ENCODE results near the gene ALKBH4.
"Not testable (repeated sequence)": the region's sequence is repeated elsewhere in the genome, so short reads cannot be mapped to it uniquely, and the experiment has no call there.

ALKBH4 gene

DNA sequence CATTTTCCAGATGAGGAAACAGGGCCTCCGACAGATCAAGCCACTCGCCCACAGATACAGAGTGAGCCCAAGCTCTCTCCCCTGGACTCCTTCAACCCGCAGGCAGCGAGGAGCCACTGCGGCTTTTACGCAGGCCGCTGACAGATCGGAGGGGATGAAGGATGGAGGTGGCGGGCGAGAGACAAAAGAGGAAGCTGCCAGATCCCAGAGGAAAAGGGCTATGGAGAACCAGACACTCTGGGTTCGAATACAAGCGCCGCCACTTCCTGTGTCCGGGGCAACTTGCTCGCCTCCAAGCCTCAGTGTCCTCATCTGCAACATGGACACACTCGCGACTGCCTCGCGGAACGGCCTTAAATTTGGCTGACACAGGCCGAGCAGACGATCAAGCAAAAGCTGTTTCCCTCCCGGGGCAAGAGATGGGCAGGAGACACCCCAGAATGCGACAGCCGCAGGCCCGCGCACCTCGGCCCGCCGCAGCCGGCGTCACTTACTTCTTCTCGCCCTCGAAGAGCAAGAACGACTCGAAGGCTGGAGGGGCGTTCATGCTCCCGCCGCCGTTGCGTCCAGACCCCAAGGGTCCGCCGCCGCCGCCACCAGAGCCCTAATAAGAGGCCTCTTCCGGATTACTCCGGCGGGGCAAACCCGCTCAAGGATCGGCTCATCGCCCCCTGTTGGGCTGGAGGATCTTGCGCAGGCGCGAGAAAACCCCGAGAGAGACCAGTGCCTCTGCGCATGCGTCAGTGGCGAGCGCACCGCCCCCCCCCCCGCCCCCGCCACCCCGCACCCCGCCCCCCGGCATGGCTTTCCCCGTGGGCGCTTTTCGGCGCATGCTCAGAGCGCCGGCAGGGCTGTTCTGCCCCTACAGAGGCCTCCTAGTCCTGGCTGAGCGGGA is 13.9 kb upstream of the ALKBH4 start, which contains the start of gene POLR2J:
POLR2J (minus strand) TSS at position 609 of the 895 bp plus-strand sequence; CDS start at position 547, 62 bp downstream.
- in situ Hi-C loops (cut with HindIII; ENCODE audit: low sequenced_read_pairs), result not testable (repeated sequence)

DNA sequence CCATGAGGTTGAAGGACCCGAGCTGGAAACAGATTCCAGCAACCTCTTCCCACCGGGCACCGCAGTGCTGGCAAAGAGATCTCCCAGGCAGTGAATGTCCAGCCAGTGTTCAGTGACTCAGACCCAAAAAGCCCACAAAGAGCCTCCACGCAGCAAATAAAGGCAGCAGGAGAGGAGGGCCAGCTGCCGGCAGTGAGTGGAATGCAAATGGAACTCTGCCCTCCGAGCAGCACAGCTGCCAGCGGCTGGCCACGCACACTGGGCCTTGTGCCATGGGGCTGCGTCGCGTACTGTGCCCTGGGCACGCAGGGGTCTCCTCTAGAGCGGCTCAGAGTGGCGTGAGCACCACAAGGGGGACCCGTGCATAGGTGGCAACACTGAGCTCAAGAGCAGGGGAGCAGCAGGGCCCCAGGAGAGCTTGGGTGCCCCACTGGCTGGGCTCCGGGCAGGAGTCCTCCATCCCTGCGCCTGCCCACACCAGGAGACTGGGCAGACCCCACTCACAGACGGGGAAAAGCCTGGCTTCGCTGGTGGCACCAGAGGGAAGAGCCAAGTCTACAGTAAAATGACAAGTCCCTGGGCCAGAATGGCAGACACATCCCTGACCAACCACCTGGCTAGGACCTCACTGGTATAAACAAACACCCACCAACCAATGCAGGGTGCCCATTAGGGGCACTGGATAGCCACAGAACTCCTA is 10.2 kb upstream of the ALKBH4 start:
- in situ Hi-C loops (cut with HindIII; ENCODE audit: low sequenced_read_pairs), result not testable (repeated sequence)

- in situ Hi-C loops (cut with HindIII; ENCODE audit: low sequenced_read_pairs), result not testable (repeated sequence)
Observed at GRCh38 chr7:102474116-102474515, 9.5 kb upstream of the ALKBH4 start.

DNA sequence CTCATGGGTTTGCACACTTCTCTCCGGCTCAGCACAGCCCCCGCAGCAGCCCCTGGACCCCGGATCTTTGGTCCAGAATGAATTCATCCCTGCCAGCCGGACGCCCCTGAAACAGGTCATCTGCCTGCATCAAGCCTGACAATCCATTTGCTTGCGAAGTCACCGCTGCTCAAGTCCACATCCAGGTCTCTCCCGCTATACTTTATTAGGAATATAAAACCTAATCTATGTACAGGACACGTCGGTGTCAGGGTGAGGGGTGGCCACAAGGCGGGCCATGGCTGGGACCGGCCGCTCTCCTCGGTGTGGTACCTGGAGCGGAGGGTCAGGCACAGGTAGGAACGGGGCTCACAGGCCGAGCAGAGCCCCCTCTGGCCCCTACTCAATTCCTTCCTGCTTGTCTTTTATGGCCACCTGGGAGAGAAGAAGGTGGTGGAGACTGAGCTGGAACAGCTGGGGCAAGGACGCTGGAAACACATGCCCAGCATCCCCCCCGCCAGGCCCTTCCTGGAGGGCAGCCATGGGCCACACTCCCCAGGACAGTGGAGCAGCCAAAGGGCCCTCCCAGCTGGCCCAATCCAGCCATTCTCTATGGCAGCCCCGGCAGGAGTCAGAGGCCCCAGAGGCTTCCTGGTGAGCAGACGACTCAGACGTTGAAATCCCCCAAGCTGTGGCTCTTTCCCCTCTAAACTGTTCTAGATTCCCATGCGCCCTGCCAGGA is 8.8 kb upstream of the ALKBH4 start:
- in situ Hi-C loops (cut with HindIII; ENCODE audit: low sequenced_read_pairs), result no loop called here

DNA sequence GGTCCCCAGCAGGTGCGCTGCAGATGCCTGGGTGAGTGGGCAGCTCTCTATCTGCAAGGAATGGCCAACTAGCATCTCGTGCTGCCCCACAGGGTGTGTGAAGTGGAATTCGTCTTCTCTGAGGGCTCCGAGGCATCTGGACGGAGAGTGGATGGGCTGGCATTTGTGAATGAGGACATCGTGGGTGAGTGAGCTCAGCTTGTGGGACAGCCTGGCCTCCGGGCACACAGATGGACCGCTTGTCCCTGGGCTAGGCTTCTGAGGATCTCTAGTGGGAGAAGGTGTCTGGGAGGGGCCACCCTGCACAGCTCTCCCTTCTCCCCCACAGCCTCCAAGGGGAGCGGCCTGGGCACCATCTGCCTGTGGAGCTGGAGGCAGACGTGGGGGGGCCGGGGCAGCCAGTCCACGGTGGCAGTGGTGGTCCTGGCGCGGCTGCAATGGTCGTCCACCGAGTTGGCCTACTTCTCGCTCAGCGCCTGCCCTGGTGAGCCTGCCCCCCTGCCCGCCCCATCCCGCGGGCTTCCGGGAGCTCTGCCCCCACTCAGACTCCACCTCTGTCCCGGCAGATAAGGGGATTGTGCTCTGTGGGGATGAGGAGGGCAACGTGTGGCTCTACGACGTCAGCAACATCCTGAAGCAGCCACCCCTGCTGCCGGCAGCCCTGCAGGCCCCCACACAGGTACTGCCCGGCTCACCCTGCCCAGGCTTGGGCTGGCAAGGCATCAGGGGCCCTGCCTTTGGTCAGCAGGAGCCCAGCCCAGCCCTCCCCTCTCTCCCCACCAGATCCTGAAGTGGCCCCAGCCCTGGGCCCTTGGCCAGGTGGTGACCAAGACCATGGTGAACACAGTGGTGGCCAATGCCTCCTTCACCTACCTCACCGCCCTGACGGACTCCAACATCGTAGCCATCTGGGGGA is 7.7 kb upstream of the ALKBH4 start:
- in situ Hi-C loops (cut with HindIII; ENCODE audit: low sequenced_read_pairs), result no loop called here

DNA sequence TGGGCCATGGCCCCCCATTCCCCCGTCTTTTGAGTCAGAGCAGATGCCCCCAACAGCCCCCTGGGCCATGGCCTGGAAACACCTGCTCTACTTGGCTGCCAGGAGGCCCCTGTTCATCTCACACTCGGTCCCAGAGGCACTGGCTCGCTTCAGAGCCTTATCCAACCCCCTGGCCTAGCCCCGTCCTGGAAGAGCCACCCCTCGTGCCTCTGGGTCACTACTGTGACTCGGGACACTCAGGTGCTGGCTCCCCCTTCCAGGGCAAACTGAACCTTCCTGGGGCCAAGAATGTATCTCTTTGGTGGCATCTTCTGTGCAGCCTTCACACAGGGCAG is 7.1 kb upstream of the ALKBH4 start:
- in situ Hi-C loops (cut with HindIII; ENCODE audit: low sequenced_read_pairs), result no loop called here

DNA sequence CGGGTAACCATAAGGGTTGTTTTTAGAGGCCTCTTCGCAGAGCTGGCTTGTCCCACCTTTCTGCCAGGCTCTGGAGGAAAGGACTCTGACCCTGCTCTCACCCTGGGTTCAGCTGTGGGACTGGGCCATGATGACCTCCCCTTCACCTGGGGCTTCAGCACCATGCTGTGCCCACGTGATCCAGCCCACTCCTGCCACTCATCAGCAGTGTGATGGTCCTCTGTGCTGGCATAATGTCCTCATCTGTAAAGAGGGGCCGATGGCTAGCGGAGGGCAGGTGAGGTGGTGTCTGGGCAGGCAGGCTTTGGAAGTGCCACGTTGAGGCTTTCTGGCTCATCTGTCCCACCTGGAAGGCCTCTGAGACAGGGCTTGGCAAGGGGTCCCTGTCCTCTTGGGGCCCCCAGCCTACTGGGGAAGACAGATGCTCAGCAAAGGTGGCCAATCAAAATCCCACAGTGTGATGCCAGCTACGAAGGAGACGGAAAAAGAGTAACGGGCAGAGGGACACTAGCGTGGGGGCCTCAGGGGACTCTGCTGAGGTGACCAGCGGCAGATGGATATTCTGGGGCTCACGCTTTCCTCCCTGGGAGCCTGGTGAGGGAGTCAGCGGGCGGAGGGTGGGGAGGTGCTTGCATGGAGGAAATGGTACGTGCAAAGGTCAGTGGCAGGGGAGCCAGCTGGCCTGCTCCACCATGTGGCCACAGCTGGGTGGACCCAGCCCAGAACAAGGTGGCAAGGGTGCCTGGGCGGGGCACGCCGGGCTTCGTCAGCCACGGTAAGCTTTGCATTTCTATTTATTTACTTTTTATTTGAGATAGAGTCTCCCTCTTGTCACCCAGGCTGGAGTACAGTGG is 5.5 kb upstream of the ALKBH4 start:
- in situ Hi-C loops (cut with HindIII; ENCODE audit: low sequenced_read_pairs), result no loop called here

GRCh38 chr7:102469351-102469971 is 4.8 kb upstream of the ALKBH4 start:
- in situ Hi-C loops (cut with HindIII; ENCODE audit: low sequenced_read_pairs), result no loop called here

DNA sequence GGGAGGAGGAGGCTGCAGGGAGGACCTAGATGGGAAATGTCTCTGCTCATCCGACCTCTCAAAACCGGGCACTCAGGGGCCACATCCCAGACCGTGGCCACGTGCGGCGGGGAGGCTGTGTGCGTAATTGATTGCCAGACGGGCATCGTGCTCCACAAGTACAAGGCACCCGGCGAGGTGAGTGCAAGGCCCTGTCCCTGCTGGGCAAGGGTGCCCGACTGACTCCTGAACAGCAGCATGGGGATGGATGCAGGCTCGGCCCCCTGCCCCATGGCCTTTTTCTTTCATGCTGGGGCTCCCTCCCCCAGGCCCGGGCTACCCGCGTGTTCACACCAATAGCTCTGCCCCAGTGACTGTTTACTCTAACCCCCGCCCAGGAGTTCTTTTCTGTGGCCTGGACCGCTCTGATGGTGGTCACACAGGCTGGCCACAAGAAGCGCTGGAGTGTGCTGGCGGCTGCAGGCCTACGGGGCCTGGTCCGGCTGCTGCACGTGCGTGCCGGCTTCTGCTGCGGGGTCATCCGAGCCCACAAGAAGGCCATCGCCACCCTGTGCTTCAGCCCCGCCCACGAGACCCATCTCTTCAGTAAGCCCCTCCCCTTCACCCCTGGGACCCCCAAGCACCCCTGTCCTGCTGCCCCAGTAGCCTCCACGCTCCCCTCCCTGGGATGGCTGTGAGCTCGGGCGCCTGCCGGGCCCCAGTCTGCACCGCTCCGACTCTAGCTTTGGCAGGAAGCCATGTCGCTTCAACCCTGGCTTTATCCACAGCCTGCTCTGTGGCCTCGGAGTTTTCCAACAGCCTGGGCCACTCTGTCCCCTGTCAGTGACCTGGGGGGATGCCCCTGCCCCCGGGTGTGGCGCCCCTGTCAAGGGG is 4.1 kb upstream of the ALKBH4 start:
- in situ Hi-C loops (cut with HindIII; ENCODE audit: low sequenced_read_pairs), result no loop called here

GRCh38 chr7:102467581-102468477 is 3.2 kb upstream of the ALKBH4 start:
- in situ Hi-C loops (cut with HindIII; ENCODE audit: low sequenced_read_pairs), result no loop called here

GRCh38 chr7:102466097-102466496 is 1.4 kb upstream of the ALKBH4 start:
- in situ Hi-C loops (cut with HindIII; ENCODE audit: low sequenced_read_pairs), result no loop called here

- in situ Hi-C loops (cut with HindIII; ENCODE audit: low sequenced_read_pairs), result no loop called here
Observed at GRCh38 chr7:102463841-102464576, 654 bp downstream of the ALKBH4 start.

DNA sequence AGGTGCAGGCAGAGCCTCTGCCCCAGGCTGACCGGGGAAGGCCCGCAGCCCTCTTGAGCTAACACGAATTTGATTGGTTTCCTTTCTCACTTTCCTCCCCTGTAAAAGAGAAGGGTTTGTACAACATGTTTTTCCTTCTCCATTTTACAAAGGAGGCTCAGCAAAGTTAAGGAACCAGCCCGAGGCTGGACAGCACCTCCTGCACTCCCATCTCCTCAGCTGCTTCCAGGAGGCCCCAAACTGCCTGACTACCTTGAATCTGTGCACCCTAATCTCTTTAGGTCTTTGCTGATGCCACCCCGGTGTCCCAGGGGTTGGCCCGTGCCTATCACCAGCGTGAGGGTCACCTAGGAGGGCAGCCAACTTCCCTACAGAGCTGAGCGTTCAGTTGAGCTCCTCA is 4.2 kb downstream of the ALKBH4 start:
- in situ Hi-C loops (cut with HindIII; ENCODE audit: low sequenced_read_pairs), result no loop called here

- in situ Hi-C loops (cut with HindIII; ENCODE audit: low sequenced_read_pairs), result no loop called here
Observed at GRCh38 chr7:102459221-102459844, 5.3 kb downstream of the ALKBH4 start.

- in situ Hi-C loops (cut with HindIII; ENCODE audit: low sequenced_read_pairs), result no loop called here
Observed at GRCh38 chr7:102457352-102457924, 7.2 kb downstream of the ALKBH4 start.

GRCh38 chr7:102456327-102456726 is 8.3 kb downstream of the ALKBH4 start:
- in situ Hi-C loops (cut with HindIII; ENCODE audit: low sequenced_read_pairs), result no loop called here

All from endothelial cell of hepatic sinusoid (primary cell).